ENCODE data around the gene ADCY4. TPM values are rescaled to one million over a fixed set of nuclear protein-coding genes. Genes with fewer than 3 reads are reported as not detected.
A peak's percentile ranks its signal among the peaks of the same experiment; 100 is the strongest.

ADCY4 gene
- total and polyA plus RNA-seq, 2 of the 13 experiments (the other 11 are each of a cell fraction or from before 2014, with no cell fraction given) = 0.03 TPM; not detected in 1

GRCh38 chr14:24332268-24332993 lies 2.4 kb downstream of the ADCY4 start (continued):
- TF ChIP-seq ZFP36 (IDR thresholded peaks at IDR 0.05; ENCODE audit: borderline replicate concordance, low read depth, low read length, partially characterized antibody) = no peak
- TF ChIP-seq RBM22 (optimal IDR thresholded peaks at IDR 0.05; ENCODE audit: low read length) = no peak
- peak; percentile 51; the same call in 1 of the 2 replicates for TF ChIP-seq CREB1 (IDR thresholded peaks at IDR 0.05)
- no peak for TF ChIP-seq CREB1 (CRISPR knock-in tag; IDR thresholded peaks at IDR 0.05)
- TF ChIP-seq JUN (CRISPR knock-in tag; IDR thresholded peaks at IDR 0.05) = peak; percentile 87
- peak; percentile 98 for TF ChIP-seq NRL (CRISPR knock-in tag; IDR thresholded peaks at IDR 0.05; ENCODE audit: borderline replicate concordance)
- no peak; the same call in none of the 2 replicates for TF ChIP-seq PATZ1 (CRISPR knock-in tag; IDR thresholded peaks at IDR 0.05)
- TF ChIP-seq, protein P1, sequence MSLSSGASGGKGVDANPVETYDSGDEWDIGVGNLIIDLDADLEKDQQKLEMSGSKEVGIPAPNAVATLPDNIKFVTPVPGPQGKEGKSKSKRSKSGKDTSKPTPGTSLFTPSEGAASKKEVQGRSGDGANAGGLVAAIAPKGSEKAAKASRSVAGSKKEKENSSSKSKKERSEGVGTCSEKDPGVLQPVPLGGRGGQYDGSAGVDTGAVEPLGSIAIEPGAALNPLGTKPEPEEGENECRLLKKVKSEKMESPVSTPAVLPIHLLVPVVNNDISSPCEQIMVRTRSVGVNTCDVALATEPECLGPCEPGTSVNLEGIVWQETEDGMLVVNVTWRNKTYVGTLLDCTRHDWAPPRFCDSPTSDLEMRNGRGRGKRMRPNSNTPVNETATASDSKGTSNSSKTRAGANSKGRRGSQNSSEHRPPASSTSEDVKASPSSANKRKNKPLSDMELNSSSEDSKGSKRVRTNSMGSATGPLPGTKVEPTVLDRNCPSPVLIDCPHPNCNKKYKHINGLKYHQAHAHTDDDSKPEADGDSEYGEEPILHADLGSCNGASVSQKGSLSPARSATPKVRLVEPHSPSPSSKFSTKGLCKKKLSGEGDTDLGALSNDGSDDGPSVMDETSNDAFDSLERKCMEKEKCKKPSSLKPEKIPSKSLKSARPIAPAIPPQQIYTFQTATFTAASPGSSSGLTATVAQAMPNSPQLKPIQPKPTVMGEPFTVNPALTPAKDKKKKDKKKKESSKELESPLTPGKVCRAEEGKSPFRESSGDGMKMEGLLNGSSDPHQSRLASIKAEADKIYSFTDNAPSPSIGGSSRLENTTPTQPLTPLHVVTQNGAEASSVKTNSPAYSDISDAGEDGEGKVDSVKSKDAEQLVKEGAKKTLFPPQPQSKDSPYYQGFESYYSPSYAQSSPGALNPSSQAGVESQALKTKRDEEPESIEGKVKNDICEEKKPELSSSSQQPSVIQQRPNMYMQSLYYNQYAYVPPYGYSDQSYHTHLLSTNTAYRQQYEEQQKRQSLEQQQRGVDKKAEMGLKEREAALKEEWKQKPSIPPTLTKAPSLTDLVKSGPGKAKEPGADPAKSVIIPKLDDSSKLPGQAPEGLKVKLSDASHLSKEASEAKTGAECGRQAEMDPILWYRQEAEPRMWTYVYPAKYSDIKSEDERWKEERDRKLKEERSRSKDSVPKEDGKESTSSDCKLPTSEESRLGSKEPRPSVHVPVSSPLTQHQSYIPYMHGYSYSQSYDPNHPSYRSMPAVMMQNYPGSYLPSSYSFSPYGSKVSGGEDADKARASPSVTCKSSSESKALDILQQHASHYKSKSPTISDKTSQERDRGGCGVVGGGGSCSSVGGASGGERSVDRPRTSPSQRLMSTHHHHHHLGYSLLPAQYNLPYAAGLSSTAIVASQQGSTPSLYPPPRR (CRISPR knock-in tag; IDR thresholded peaks at IDR 0.05; ENCODE audit: borderline replicate concordance) = peak; percentile 72; the same call in 1 of the 2 replicates
- peak; percentile 57; the same call in 1 of the 2 replicates for TF ChIP-seq FOXA3 (CRISPR knock-in tag; IDR thresholded peaks at IDR 0.05)
- TF ChIP-seq ELF4 (CRISPR knock-in tag; IDR thresholded peaks at IDR 0.05; ENCODE audit: borderline replicate concordance) = no peak
- no peak; the same call in 1 of the 2 replicates for TF ChIP-seq HOXD1 (CRISPR knock-in tag; IDR thresholded peaks at IDR 0.05)
- TF ChIP-seq DR1 (CRISPR knock-in tag; IDR thresholded peaks at IDR 0.05) = no peak
- TF ChIP-seq GTF2F1 (IDR thresholded peaks at IDR 0.05; ENCODE audit: low read length) = no peak
- TF ChIP-seq ATRX (CRISPR knock-in tag; IDR thresholded peaks at IDR 0.05; ENCODE audit: borderline replicate concordance) = no peak
- TF ChIP-seq ZBTB20 (CRISPR knock-in tag; IDR thresholded peaks at IDR 0.05; ENCODE audit: borderline replicate concordance, low read depth) = peak; percentile 93; the same call in 1 of the 2 replicates
- TF ChIP-seq PHF5A (CRISPR knock-in tag; IDR thresholded peaks at IDR 0.05; ENCODE audit: low read depth, unreplicated experiment) = peak; percentile 61
- peak; percentile 98 for TF ChIP-seq HIVEP1 (CRISPR knock-in tag; IDR thresholded peaks at IDR 0.05)
- peak; percentile 98; the same call in 1 of the 2 replicates for TF ChIP-seq MATR3 (CRISPR knock-in tag; IDR thresholded peaks at IDR 0.05)
- peak; percentile 99 for TF ChIP-seq ZNF30 (CRISPR knock-in tag; IDR thresholded peaks at IDR 0.05)
- TF ChIP-seq SRSF9 (IDR thresholded peaks at IDR 0.05; ENCODE audit: borderline replicate concordance, insufficient read depth, low read depth, low read length, poor library complexity, severe bottlenecking) = no peak
- no peak for TF ChIP-seq ZMAT5 (CRISPR knock-in tag; IDR thresholded peaks at IDR 0.05; ENCODE audit: borderline replicate concordance, low read depth)

Measured in HepG2 (cell line).